LoVo (cell line): ENCODE measurements around the gene HMOX2.

Experiments
- DNase-seq: peaks from one replicate; pipeline ENCODE4 v3.0.0-alpha.2; 2016; ENCODE audit warnings: low spot score

HMOX2 gene

DNA sequence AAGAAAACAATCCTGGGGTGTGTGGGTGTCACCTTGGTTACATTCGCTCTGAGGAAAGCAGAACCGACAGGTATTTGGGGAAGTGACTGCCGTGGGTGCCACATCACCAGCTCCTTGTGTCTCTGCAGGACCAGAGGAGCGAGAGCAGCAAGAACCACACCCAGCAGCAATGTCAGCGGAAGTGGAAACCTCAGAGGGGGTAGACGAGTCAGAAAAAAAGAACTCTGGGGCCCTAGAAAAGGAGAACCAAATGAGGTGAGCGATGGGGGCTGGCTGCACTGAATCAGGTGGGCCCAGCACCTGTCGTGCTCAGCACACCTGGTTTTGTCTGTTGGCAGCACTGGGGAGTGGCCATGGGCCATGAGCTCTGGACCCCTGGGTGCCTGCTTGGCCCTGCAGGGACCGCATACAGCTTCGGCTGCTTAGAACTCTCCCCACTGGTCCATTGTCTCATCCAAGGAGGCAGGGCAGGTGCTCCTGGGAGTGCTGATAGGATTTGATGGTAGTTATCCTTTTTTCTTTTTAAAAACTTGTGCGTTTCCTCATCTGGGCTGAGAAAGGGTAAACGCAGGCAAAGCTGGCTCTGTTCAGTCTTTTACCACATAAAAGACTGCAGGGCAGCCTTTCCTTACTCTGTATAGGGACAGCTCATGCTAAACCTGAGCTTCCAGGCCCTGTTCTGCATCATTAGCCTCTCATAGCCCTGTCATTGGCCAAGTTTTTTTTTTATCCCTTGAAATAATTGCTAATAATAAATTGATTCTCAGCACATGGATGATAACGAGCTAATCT is 29.4 kb downstream of the HMOX2 start:
- DNase-seq = no peak

- peak; percentile 49 for DNase-seq
Measured at GRCh38 chr16:4506450-4506849, 30.3 kb downstream of the HMOX2 start.

GRCh38 chr16:4507588-4508345 is 31.6 kb downstream of the HMOX2 start:
- DNase-seq = no peak

- DNase-seq = no peak
Measured at GRCh38 chr16:4508806-4509205, 32.6 kb downstream of the HMOX2 start.

DNA sequence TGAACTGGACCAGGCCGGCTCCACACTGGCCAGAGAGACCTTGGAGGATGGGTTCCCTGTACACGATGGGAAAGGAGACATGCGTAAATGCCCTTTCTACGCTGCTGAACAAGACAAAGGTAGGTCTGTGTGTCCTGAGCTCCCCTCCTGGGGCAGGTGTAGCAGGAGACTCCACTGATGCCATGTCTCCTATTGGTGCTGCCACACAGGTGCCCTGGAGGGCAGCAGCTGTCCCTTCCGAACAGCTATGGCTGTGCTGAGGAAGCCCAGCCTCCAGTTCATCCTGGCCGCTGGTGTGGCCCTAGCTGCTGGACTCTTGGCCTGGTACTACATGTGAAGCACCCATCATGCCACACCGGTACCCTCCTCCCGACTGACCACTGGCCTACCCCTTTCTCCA is 33.2 kb downstream of the HMOX2 start:
- no peak for DNase-seq

GRCh38 chr16:4510131-4510530 is 33.9 kb downstream of the HMOX2 start:
- DNase-seq = no peak

GRCh38 chr16:4510747-4511426 is 34.7 kb downstream of the HMOX2 start:
- no peak for DNase-seq

DNA sequence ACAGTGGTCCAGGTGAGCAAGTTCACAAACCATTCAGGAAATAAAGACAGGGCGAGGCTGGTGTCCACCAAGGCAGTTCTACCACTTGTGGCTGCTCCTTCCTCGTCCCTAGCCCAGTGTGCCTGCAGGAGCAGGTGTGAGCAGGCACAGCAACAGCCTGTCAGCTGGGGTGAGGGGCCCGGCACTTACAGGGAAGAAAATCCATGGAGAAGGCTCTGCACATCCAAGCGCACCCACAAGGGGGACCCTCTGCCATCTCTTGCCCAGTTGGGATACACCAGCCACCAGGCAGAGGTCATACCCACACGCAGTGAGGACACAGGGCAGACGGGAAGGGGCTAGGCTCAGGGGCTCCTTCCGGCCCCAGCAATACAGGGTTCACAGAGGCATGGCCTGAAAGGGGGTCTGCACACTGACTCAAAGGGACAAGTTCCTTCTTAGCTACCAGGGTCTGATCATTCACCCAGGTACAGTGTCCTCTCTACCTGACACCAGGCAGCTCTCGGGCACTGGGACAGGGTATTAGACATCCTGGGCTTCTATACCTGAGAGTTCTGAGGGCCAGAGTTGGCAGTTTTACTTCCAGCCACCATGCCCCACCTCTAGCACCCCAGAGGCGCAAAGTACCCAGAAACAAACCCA is 35.4 kb downstream of the HMOX2 start:
- DNase-seq = no peak

GRCh38 chr16:4512473-4512872 is 36.3 kb downstream of the HMOX2 start:
- DNase-seq = no peak

DNA sequence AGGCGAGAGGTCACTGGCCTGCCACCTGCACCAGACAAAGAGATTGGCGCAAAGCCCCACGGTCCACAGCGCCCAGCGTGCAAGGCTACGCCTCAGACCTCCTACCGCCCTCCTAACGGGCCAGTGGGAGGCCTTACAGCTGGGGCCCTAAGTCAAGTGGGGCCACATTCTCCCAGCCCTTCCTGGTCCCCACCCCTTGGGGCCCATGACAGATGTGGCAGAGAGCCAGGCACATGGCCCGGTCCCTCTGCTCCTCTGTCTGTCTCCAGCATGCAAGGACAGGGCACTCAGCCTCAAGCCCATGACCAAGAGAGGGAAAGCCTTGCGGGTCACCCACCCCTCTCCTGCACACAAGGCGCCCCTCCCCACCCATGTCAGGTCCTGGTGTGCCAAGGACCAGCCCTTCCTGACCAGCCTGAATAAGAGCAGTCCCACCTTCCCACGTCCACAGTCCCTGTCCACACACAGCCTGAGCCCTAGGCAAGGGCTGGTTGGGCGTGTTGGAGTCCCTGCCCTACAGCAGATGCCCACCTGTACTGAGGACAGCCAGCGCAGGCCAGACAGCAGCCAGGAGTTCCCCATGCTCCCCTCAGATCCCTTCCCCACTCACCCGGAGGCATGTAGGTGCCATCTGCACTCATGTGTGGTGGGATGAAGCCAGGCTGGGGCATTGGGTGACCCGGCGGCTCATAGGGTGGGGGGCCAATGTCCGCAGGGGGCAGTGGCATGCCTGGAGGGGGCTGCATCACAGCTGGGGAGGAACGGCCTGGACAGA is 37.1 kb downstream of the HMOX2 start:
- no peak for DNase-seq

DNA sequence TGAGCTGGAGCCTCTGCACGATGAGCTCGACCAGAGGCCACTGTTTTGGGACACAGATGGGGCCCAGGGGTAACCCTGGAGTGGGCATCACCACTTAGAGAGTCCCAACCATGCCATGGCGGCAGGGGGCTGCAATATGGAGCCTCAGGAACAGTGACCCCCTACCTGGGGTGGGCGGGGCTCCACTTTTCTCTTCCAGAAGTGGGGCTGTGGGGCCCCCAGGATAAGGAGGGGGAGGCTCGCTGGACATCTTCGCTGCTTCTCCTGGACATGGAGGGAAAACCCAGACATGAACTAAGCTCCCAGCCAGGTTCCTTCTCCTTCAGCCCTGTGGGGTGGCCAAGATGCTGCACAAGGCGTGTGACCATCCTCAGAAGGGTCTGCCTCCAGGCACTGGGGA is 37.7 kb downstream of the HMOX2 start:
- DNase-seq = no peak

- no peak for DNase-seq
Measured at GRCh38 chr16:4514606-4515005, 38.4 kb downstream of the HMOX2 start.

- no peak for DNase-seq
Measured at GRCh38 chr16:4515611-4516233, 39.5 kb downstream of the HMOX2 start.

DNA sequence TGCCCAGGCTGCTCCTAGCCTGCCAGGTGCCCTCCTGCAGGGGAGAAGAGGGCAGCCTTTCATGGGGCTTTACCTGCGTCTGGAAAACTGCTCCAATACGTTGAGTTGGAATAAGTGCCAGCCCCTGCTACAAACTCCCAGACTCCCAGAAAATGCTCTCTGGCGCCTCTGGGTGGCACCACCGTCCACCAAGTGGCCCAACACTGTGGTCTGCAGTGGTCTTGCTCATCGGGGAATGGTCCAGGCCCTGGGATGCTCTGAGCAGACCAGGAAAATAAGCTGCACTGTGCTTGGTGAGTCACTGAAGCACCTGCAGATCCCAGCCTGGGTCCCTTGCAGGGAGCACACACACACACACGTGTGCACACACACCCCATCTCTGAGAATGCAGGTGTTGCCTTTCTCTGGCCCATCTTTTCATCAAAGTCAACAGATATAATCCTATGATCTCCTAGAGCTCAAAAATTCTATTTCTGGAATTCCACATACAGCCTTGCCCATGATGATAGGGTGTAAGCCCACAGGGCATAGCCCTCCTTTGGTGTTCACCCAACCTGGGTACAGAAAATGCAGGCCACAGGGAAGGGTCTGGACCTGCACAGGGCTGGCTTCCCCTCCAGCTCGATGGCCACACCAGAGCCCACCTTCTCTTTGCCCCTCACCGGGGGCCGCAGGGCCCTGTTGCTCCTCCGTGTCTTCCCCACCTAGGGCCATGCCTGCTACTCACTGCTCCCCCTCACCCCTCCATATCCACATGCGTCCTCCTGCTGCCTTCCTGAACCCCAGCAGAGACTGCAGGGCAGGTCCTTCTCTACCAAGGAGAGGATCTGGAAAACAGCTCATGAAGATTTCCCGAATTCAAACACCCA is 41.8 kb downstream of the HMOX2 start:
- no peak for DNase-seq

DNA sequence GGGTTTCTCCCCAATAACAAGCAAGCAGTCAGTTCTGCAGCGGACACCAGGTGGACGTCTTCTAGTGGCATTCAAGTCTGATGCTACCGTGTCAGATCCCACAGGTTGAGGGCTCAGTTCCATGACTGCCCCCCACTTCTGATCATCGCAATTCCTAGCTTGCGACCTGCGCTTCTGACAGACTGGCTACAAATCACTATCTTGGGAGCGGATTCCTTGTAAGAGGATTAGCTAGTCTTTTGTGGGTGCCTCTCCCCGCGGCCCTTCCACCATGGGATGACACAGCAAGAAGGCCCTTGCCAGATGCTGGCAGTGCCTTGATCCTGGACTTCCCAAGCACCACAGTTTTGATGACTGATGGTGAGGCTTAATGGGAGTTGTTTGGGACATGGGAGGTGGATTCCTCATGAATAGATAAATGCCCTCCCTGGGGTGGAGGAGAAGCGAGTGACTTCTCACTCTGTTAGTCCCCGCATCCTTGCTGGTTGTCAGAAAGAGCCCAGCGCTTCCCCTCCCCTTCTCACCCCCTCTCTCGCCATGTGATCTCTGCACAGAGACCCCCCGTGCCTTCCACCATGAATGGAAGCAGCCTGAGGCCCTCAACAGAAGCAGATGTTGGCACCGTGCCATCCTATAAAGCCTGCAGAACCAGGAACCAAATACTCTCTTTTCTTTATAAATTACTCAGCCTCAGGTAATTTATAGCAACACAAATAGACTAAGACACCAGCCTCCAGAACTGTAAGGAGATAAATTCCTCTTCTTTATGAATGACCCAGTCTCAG is 43.3 kb downstream of the HMOX2 start:
- no peak for DNase-seq

GRCh38 chr16:4520913-4521312 is 44.7 kb downstream of the HMOX2 start:
- DNase-seq = no peak

GRCh38 chr16:4522051-4522581 is 45.9 kb downstream of the HMOX2 start:
- no peak for DNase-seq

GRCh38 chr16:4523686-4524085 is 47.5 kb downstream of the HMOX2 start:
- DNase-seq = no peak

GRCh38 chr16:4524571-4524970 is 48.4 kb downstream of the HMOX2 start:
- DNase-seq = no peak
